Measurements from ENCODE around the gene SLC5A12.

GRCh38 chr11:26753723-26754504 lies 32.1 kb upstream of the SLC5A12 start:
- TF ChIP-seq CTCF (IDR thresholded peaks at IDR 0.05; ENCODE audit: poor library complexity, severe bottlenecking), result peak; percentile 83
- peak; percentile 88 for TF ChIP-seq RAD21 (conservative IDR thresholded peaks at IDR 0.05)
- no peak for TF ChIP-seq MXI1 (conservative IDR thresholded peaks at IDR 0.05; ENCODE audit: poor library complexity, severe bottlenecking)
- no peak for TF ChIP-seq EP300 (conservative IDR thresholded peaks at IDR 0.05; ENCODE audit: poor library complexity, severe bottlenecking)
- TF ChIP-seq TAF1 (IDR thresholded peaks at IDR 0.05; ENCODE audit: low read depth), result no peak
- TF ChIP-seq REST (IDR thresholded peaks at IDR 0.05; ENCODE audit: borderline replicate concordance), result no peak
- no peak for TF ChIP-seq EZH2 (IDR thresholded peaks at IDR 0.05; ENCODE audit: borderline replicate concordance, insufficient read depth, low read length, poor library complexity, severe bottlenecking)
- TF ChIP-seq POLR2AphosphoS5 (IDR thresholded peaks at IDR 0.05), result no peak
- TF ChIP-seq SMC3 (conservative IDR thresholded peaks at IDR 0.05; ENCODE audit: poor library complexity), result peak; percentile 95

Measured in neural cell (in vitro differentiated cells).